Measurements from ENCODE around the gene IGFBP1. TPM values are rescaled to one million over a fixed set of nuclear protein-coding genes. Genes with fewer than 3 reads are reported as not detected.

The IGFBP1 gene
- total RNA-seq, 2 donors from 2014 or later: 0.26 to 0.99 TPM

DNA sequence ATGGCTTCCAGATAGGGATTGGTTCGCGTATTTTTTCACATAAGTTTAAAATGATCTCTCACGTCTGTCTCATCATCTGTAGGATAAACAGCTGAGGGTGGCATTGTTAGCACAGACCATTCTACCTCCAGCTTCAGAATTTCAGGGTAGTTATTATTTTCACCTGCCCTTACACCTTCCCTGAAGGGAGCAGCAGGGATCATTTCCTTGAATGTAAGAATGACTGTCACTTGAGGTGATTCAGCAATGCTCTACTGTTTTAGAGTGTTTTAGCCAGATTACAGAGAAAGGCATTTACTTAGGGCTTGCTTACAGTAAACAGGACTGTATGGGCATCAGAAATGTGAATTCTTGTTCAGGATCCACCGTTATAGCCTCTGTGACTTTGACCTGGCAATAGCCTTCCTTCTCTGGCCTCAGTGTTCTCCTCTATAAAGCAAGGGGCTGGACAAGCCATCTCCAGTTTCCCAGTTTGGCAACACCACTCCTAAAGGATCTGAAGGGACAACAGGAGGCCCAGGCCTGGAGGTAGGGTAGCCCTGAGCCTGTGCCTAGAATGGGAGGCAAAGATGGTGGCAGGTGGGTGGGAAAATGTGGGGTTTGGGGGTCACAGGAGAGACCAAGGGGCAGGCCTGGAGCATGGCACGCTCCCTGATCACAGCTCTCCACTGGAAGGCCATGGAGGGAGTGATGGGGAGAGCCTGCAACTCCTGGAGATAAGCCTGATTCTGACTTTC is 1.2 kb upstream of the IGFBP1 start:
- peaks cover 12% of the 10 kb centered on the region for H3K4me1 ChIP-seq
- H3K4me3 ChIP-seq: no peak overlapping the region
- no peaks in the 10 kb centered on the region for H3K9me3 ChIP-seq
- no peak for ATAC-seq
- H3K27ac ChIP-seq: no peak overlapping the region
- DNase-seq: no peak
- H3K36me3 ChIP-seq (replicated peaks in 1 of 2; ENCODE audit: insufficient read depth in 1 of 2, low read depth in 2 of 2): no peaks in the 10 kb centered on the region
- H3K27me3 ChIP-seq: peaks cover 0 to 5% of the 10 kb centered on the region in 2 donors
- TF ChIP-seq POLR2A (IDR thresholded peaks at IDR 0.05): no peak
- TF ChIP-seq, protein P1, sequence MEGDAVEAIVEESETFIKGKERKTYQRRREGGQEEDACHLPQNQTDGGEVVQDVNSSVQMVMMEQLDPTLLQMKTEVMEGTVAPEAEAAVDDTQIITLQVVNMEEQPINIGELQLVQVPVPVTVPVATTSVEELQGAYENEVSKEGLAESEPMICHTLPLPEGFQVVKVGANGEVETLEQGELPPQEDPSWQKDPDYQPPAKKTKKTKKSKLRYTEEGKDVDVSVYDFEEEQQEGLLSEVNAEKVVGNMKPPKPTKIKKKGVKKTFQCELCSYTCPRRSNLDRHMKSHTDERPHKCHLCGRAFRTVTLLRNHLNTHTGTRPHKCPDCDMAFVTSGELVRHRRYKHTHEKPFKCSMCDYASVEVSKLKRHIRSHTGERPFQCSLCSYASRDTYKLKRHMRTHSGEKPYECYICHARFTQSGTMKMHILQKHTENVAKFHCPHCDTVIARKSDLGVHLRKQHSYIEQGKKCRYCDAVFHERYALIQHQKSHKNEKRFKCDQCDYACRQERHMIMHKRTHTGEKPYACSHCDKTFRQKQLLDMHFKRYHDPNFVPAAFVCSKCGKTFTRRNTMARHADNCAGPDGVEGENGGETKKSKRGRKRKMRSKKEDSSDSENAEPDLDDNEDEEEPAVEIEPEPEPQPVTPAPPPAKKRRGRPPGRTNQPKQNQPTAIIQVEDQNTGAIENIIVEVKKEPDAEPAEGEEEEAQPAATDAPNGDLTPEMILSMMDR (IDR thresholded peaks at IDR 0.05): no peak
- 83 to 95% methylated on average over 5 of the region's 5 CpGs for WGBS, 2 donors
- intact Hi-C loops (cut with DNase I): no loop called here

DNA sequence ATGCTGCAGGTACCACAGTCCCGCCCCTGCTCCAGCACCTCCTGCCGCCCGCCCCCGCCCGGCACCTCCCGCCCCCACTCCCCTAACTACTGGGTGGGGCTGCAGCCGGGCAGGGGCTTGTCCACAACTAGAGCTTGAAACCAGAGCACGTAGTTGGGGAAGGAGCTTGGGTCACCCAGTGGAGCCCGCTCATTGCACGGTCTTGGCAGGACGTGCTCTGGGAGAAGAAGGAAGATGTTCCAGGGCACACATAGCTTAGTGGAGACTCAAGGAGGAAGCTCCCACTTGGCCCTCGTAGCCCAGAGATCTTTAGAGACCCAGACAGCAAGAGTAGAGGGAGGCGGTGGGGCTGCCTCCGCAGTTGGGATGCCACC is 692 bp downstream of the IGFBP1 start:
- intact Hi-C loops (cut with DNase I): no loop called here
- no peak for ATAC-seq
- no peaks in the 10 kb centered on the region for H3K36me3 ChIP-seq (replicated peaks in 1 of 2; ENCODE audit: insufficient read depth in 1 of 2, low read depth in 2 of 2)
- peaks cover 0 to 5% of the 10 kb centered on the region in 2 donors for H3K27me3 ChIP-seq
- H3K9me3 ChIP-seq: no peaks in the 10 kb centered on the region
- no peak overlapping the region for H3K27ac ChIP-seq
- TF ChIP-seq, protein P1 (IDR thresholded peaks at IDR 0.05): no peak
- TF ChIP-seq POLR2A (IDR thresholded peaks at IDR 0.05): no peak
- WGBS, 2 donors: 18 to 41% methylated on average over 4 to 9 of the region's 14 CpGs
- H3K4me1 ChIP-seq: peaks cover 12% of the 10 kb centered on the region
- no peak for DNase-seq
- H3K4me3 ChIP-seq: no peak overlapping the region

DNA sequence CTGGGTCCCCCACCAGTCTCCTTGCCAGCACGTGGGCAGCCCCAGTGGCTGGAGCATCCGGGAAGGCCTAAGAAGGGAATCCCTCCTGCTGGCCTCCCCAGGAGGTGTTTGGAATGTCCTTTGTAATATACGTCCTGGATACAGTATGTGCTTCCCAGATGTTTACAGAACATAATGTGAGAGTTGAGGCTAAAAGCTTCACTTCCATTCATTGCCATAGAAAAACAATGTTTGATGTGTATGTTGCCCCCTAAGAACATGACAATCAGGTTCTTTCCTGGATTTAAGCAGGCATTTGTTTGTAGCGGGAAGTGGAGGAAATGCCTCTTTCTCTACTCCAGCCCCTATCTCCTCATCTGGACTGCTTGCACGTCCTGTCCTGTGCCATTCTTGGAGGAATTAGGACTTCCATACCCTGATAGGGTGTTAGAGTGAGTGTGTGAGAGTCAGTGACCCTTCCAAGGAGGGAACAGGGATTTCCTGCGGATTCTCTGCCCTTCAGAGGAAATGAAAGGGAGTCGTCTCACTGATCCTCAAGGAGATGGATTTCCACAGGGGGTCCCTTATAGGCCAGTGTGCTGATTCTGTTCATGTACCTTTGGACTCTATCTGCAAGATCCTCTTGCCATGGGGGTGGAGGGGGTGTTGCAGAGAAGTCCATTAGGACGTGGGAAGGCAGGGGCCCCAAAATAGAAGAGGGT is 1.2 kb downstream of the IGFBP1 start:
- 54 to 67% methylated on average over 8 of the region's 8 CpGs for WGBS, 2 donors
- intact Hi-C loops (cut with DNase I): no loop called here
- no peak for ATAC-seq

DNA sequence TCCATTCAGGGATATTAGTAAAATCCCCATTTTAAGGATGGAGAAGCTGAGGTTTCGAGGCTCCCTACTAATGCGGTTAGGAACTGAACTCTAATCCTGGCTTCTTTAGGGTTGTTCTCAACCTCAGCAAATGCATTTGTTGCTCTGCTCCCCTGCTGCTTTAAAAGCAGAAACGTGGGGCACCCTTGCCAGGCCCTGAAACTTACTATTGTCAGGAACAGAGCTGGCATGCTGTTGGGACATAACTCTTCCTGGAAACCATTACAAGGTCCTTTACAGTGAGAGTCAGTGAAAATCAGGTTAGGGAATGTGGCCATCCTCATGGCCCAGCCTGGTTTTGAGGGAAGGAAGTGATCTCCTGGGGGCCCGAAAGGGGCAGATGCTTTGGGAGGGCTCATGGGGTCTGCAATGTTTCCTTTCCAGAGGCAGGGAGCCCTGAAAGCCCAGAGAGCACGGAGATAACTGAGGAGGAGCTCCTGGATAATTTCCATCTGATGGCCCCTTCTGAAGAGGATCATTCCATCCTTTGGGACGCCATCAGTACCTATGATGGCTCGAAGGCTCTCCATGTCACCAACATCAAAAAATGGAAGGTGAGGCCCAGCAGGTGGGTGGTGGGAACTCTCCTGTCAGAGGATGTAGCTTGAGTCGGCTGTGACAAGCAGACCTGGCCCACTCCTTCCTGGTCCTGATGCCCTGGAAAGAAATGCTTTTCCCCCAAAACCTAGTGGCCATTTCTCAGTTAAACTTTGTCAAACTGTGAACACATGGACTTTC is 2.0 kb downstream of the IGFBP1 start:
- Histone ChIP-seq H3K27ac (no peak overlapping the region), H3K36me3 (replicated peaks in 1 of 2; ENCODE audit: insufficient read depth in 1 of 2, low read depth in 2 of 2) (no peaks in the 10 kb centered on the region), H3K9me3 (no peaks in the 10 kb centered on the region), H3K27me3 (no peaks in the 10 kb centered on the region), H3K4me1 (peaks cover 12% of the 10 kb centered on the region), H3K4me3 (no peak overlapping the region)
- intact Hi-C loops (cut with DNase I): no loop called here
- WGBS, 2 donors: 78 to 81% methylated on average over 8 of the region's 8 CpGs
- no peak for DNase-seq
- ATAC-seq: no peak
- TF ChIP-seq POLR2A (IDR thresholded peaks at IDR 0.05): no peak
- TF ChIP-seq, protein P1 (IDR thresholded peaks at IDR 0.05): no peak

More for the DNA sequence above, 1.2 kb downstream of the IGFBP1 start:
- no peak overlapping the region for H3K4me3 ChIP-seq
- no peaks in the 10 kb centered on the region for H3K9me3 ChIP-seq
- peaks cover 12% of the 10 kb centered on the region for H3K4me1 ChIP-seq
- TF ChIP-seq, protein P1 (IDR thresholded peaks at IDR 0.05): no peak
- no peak for TF ChIP-seq POLR2A (IDR thresholded peaks at IDR 0.05)
- no peak overlapping the region for H3K27ac ChIP-seq
- no peaks in the 10 kb centered on the region for H3K36me3 ChIP-seq (replicated peaks in 1 of 2; ENCODE audit: insufficient read depth in 1 of 2, low read depth in 2 of 2)
- DNase-seq: no peak
- peaks cover 0 to under 1% of the 10 kb centered on the region in 2 donors for H3K27me3 ChIP-seq
